Hippocampal formation (tissue), 2 donors: ENCODE data around the gene CES3.

Experiments
- DNase-seq, 2 donors: peaks; one replicate each; lab custom pipeline; 2025; lab: John Stamatoyannopoulos, UW

CES3 gene

GRCh38 chr16:67006930-67007658, 46.0 kb downstream of the CES3 start:
- DNase-seq, result no peak

GRCh38 chr16:67009158-67009557, 48.1 kb downstream of the CES3 start:
- no peak for DNase-seq

- no peak for DNase-seq
Measured at GRCh38 chr16:67011274-67011673, 50.2 kb downstream of the CES3 start.

GRCh38 chr16:67013233-67013822, 52.3 kb downstream of the CES3 start:
- DNase-seq, result peak in 1 of 2 donors; percentile 57

- DNase-seq, result peak; percentile 60 to 72
Measured at GRCh38 chr16:67013823-67014633, 53.0 kb downstream of the CES3 start.

- no peak for DNase-seq
Measured at GRCh38 chr16:67014634-67015312, 53.7 kb downstream of the CES3 start.

GRCh38 chr16:67015313-67015731, 54.3 kb downstream of the CES3 start:
- DNase-seq, result no peak

- no peak for DNase-seq
Measured at GRCh38 chr16:67016143-67016542, 55.1 kb downstream of the CES3 start.

GRCh38 chr16:67016681-67017420, 55.8 kb downstream of the CES3 start:
- DNase-seq, result no peak

GRCh38 chr16:67017421-67017750, 56.3 kb downstream of the CES3 start:
- no peak for DNase-seq

GRCh38 chr16:67017810-67018488, 56.9 kb downstream of the CES3 start:
- DNase-seq, result peak; percentile 57 to 71

GRCh38 chr16:67019171-67019570, 58.1 kb downstream of the CES3 start:
- no peak for DNase-seq

- DNase-seq, result no peak
Measured at GRCh38 chr16:67021321-67021720, 60.3 kb downstream of the CES3 start.

- no peak for DNase-seq
Measured at GRCh38 chr16:67022531-67023214, 61.6 kb downstream of the CES3 start.

- no peak for DNase-seq
Measured at GRCh38 chr16:67023689-67024088, 62.6 kb downstream of the CES3 start.
